ENCODE results near the gene ZNF266. TPM values are rescaled to one million over a fixed set of nuclear protein-coding genes. Genes with fewer than 3 reads are reported as not detected.

ZNF266 gene
- total and polyA plus RNA-seq, 10 of the 15 experiments (the other 5 are each of a cell fraction or from before 2014, with no cell fraction given): 7.7 to 67.7 (median 25.0) TPM

Other genes with a start within 250 kb of the ZNF266 start
Only the 7 nearest of the 10 such genes appear.
- gene OR7E24, start 184.6 kb downstream of the ZNF266 start, total RNA-seq (2014; rRNA removed): not detected in 2 replicates
- gene OR7E24, start 184.6 kb downstream of the ZNF266 start, total RNA-seq (2014; rRNA removed; fragmentation: Illumina TruSeq; extraction: Trizol): not detected in 2 replicates
- not detected in 2 replicates for gene OR7E24, start 184.6 kb downstream of the ZNF266 start, total RNA-seq (2021)
- not detected in 2 replicates for gene OR7E24, start 184.6 kb downstream of the ZNF266 start, polyA plus RNA-seq (2011; rRNA removed)
- gene OR7E24, start 184.6 kb downstream of the ZNF266 start, polyA plus RNA-seq (2014; fragmentation: Illumina TruSeq; extraction: Trizol): not detected in 2 replicates
- not detected for gene OR7E24, start 184.6 kb downstream of the ZNF266 start, polyA plus RNA-seq (2014; fragmentation: Nextera tagmentation; extraction: Ambion mirVana)
- gene OR7E24, start 184.6 kb downstream of the ZNF266 start, polyA plus RNA-seq (2014; rRNA removed): not detected in 2 replicates
- not detected for gene OR7E24, start 184.6 kb downstream of the ZNF266 start, polyA plus RNA-seq (2016; fragmentation: Nextera tagmentation; extraction: Ambion mirVana)
- 2.1 and 3.0 TPM in 2 replicates for gene ZNF699, start 125.7 kb downstream of the ZNF266 start, total RNA-seq (2014; rRNA removed)
- 2.6 and 2.9 TPM in 2 replicates for gene ZNF699, start 125.7 kb downstream of the ZNF266 start, total RNA-seq (2014; rRNA removed; fragmentation: Illumina TruSeq; extraction: Trizol)
- 2.2 and 3.6 TPM in 2 replicates for gene ZNF699, start 125.7 kb downstream of the ZNF266 start, total RNA-seq (2021)
- 2.4 and 3.9 TPM in 2 replicates for gene ZNF699, start 125.7 kb downstream of the ZNF266 start, polyA plus RNA-seq (2011; rRNA removed)
- gene ZNF699, start 125.7 kb downstream of the ZNF266 start, polyA plus RNA-seq (2014; fragmentation: Illumina TruSeq; extraction: Trizol): 1.7 and 2.4 TPM in 2 replicates
- under 1 TPM; 0.04 to 0.31 TPM for gene ZNF699, start 125.7 kb downstream of the ZNF266 start, polyA plus RNA-seq (2014; fragmentation: Nextera tagmentation; extraction: Ambion mirVana)
- 1.5 and 1.7 TPM in 2 replicates for gene ZNF699, start 125.7 kb downstream of the ZNF266 start, polyA plus RNA-seq (2014; rRNA removed)
- gene ZNF699, start 125.7 kb downstream of the ZNF266 start, polyA plus RNA-seq (2016; fragmentation: Nextera tagmentation; extraction: Ambion mirVana): 1 to 10 TPM; 1.4 to 1.5 TPM
- 4.4 and 8.1 TPM in 2 replicates for gene ZNF559, start 111.4 kb downstream of the ZNF266 start, total RNA-seq (2014; rRNA removed)
- 10.4 and 12.4 TPM in 2 replicates for gene ZNF559, start 111.4 kb downstream of the ZNF266 start, total RNA-seq (2014; rRNA removed; fragmentation: Illumina TruSeq; extraction: Trizol)
- gene ZNF559, start 111.4 kb downstream of the ZNF266 start, total RNA-seq (2021): 7.6 and 9.2 TPM in 2 replicates
- 13.8 and 23.6 TPM in 2 replicates for gene ZNF559, start 111.4 kb downstream of the ZNF266 start, polyA plus RNA-seq (2011; rRNA removed)
- gene ZNF559, start 111.4 kb downstream of the ZNF266 start, polyA plus RNA-seq (2014; fragmentation: Illumina TruSeq; extraction: Trizol): 8.2 and 12.0 TPM in 2 replicates
- 10 to 100 TPM in 1 of 2 experiments, 1 to 10 TPM in 1; 6.1 to 10.2 TPM for gene ZNF559, start 111.4 kb downstream of the ZNF266 start, polyA plus RNA-seq (2014; fragmentation: Nextera tagmentation; extraction: Ambion mirVana)
- 6.2 and 8.2 TPM in 2 replicates for gene ZNF559, start 111.4 kb downstream of the ZNF266 start, polyA plus RNA-seq (2014; rRNA removed)
- 10 to 100 TPM in 1 of 2 experiments, 1 to 10 TPM in 1; 9.4 to 12.2 TPM for gene ZNF559, start 111.4 kb downstream of the ZNF266 start, polyA plus RNA-seq (2016; fragmentation: Nextera tagmentation; extraction: Ambion mirVana)
- 0.17 and 0.33 TPM in 2 replicates for gene ZNF177, start 72.6 kb downstream of the ZNF266 start, total RNA-seq (2014; rRNA removed)
- 0.37 TPM in 1 of 2 replicates, not detected in the other for gene ZNF177, start 72.6 kb downstream of the ZNF266 start, total RNA-seq (2014; rRNA removed; fragmentation: Illumina TruSeq; extraction: Trizol)
- gene ZNF177, start 72.6 kb downstream of the ZNF266 start, total RNA-seq (2021): 0.21 and 0.23 TPM in 2 replicates
- 0.98 and 1.1 TPM in 2 replicates for gene ZNF177, start 72.6 kb downstream of the ZNF266 start, polyA plus RNA-seq (2011; rRNA removed)
- gene ZNF177, start 72.6 kb downstream of the ZNF266 start, polyA plus RNA-seq (2014; fragmentation: Illumina TruSeq; extraction: Trizol): 0.33 and 0.51 TPM in 2 replicates
- under 1 TPM; 0.05 to 0.24 TPM for gene ZNF177, start 72.6 kb downstream of the ZNF266 start, polyA plus RNA-seq (2014; fragmentation: Nextera tagmentation; extraction: Ambion mirVana)
- gene ZNF177, start 72.6 kb downstream of the ZNF266 start, polyA plus RNA-seq (2014; rRNA removed): 0.31 and 1.2 TPM in 2 replicates
- under 1 TPM; 0.54 to 0.69 TPM for gene ZNF177, start 72.6 kb downstream of the ZNF266 start, polyA plus RNA-seq (2016; fragmentation: Nextera tagmentation; extraction: Ambion mirVana)
- not detected in 2 replicates for gene ZNF560, start 63.0 kb upstream of the ZNF266 start, total RNA-seq (2014; rRNA removed)
- gene ZNF560, start 63.0 kb upstream of the ZNF266 start, total RNA-seq (2014; rRNA removed; fragmentation: Illumina TruSeq; extraction: Trizol): not detected in 2 replicates
- 0.10 and 0.29 TPM in 2 replicates for gene ZNF560, start 63.0 kb upstream of the ZNF266 start, total RNA-seq (2021)
- not detected in 2 replicates for gene ZNF560, start 63.0 kb upstream of the ZNF266 start, polyA plus RNA-seq (2011; rRNA removed)
- gene ZNF560, start 63.0 kb upstream of the ZNF266 start, polyA plus RNA-seq (2014; fragmentation: Illumina TruSeq; extraction: Trizol): not detected in 2 replicates
- under 1 TPM; 0.08 to 0.13 TPM for gene ZNF560, start 63.0 kb upstream of the ZNF266 start, polyA plus RNA-seq (2014; fragmentation: Nextera tagmentation; extraction: Ambion mirVana)
- gene ZNF560, start 63.0 kb upstream of the ZNF266 start, polyA plus RNA-seq (2014; rRNA removed): 0.03 TPM in 1 of 2 replicates, not detected in the other
- under 1 TPM; 0.11 to 0.16 TPM for gene ZNF560, start 63.0 kb upstream of the ZNF266 start, polyA plus RNA-seq (2016; fragmentation: Nextera tagmentation; extraction: Ambion mirVana)
- 7.1 and 8.6 TPM in 2 replicates for gene ZNF426, start 103.1 kb upstream of the ZNF266 start, total RNA-seq (2014; rRNA removed)
- 10.0 and 10.5 TPM in 2 replicates for gene ZNF426, start 103.1 kb upstream of the ZNF266 start, total RNA-seq (2014; rRNA removed; fragmentation: Illumina TruSeq; extraction: Trizol)
- gene ZNF426, start 103.1 kb upstream of the ZNF266 start, total RNA-seq (2021): 10.1 and 11.3 TPM in 2 replicates
- gene ZNF426, start 103.1 kb upstream of the ZNF266 start, polyA plus RNA-seq (2011; rRNA removed): 3.0 and 4.0 TPM in 2 replicates
- 6.3 and 6.5 TPM in 2 replicates for gene ZNF426, start 103.1 kb upstream of the ZNF266 start, polyA plus RNA-seq (2014; fragmentation: Illumina TruSeq; extraction: Trizol)
- gene ZNF426, start 103.1 kb upstream of the ZNF266 start, polyA plus RNA-seq (2014; fragmentation: Nextera tagmentation; extraction: Ambion mirVana): 1 to 10 TPM; 3.5 TPM
- 3.0 and 3.8 TPM in 2 replicates for gene ZNF426, start 103.1 kb upstream of the ZNF266 start, polyA plus RNA-seq (2014; rRNA removed)
- 1 to 10 TPM; 8.3 to 9.2 TPM for gene ZNF426, start 103.1 kb upstream of the ZNF266 start, polyA plus RNA-seq (2016; fragmentation: Nextera tagmentation; extraction: Ambion mirVana)
- 55.0 and 69.4 TPM in 2 replicates for gene ZNF121, start 148.9 kb upstream of the ZNF266 start, total RNA-seq (2014; rRNA removed)
- gene ZNF121, start 148.9 kb upstream of the ZNF266 start, total RNA-seq (2014; rRNA removed; fragmentation: Illumina TruSeq; extraction: Trizol): 75.0 and 75.5 TPM in 2 replicates
- gene ZNF121, start 148.9 kb upstream of the ZNF266 start, total RNA-seq (2021): 44.9 and 47.1 TPM in 2 replicates
- 20.0 and 28.0 TPM in 2 replicates for gene ZNF121, start 148.9 kb upstream of the ZNF266 start, polyA plus RNA-seq (2011; rRNA removed)
- gene ZNF121, start 148.9 kb upstream of the ZNF266 start, polyA plus RNA-seq (2014; fragmentation: Illumina TruSeq; extraction: Trizol): 18.0 and 24.6 TPM in 2 replicates
- 10 to 100 TPM in 1 of 2 experiments, 1 to 10 TPM in 1; 4.8 to 14.6 TPM for gene ZNF121, start 148.9 kb upstream of the ZNF266 start, polyA plus RNA-seq (2014; fragmentation: Nextera tagmentation; extraction: Ambion mirVana)
- gene ZNF121, start 148.9 kb upstream of the ZNF266 start, polyA plus RNA-seq (2014; rRNA removed): 12.8 and 13.5 TPM in 2 replicates
- gene ZNF121, start 148.9 kb upstream of the ZNF266 start, polyA plus RNA-seq (2016; fragmentation: Nextera tagmentation; extraction: Ambion mirVana): 10 to 100 TPM; 14.3 to 17.4 TPM

All from GM12878 (cell line).